NCI-H69 (cell line): ENCODE measurements around the gene CEL.
A peak's percentile ranks its signal among the peaks of the same experiment; 100 is the strongest.

Experiments
- DNase-seq: peaks from one replicate; lab custom pipeline; 2025; lab: John Stamatoyannopoulos, UW

CEL gene

DNA sequence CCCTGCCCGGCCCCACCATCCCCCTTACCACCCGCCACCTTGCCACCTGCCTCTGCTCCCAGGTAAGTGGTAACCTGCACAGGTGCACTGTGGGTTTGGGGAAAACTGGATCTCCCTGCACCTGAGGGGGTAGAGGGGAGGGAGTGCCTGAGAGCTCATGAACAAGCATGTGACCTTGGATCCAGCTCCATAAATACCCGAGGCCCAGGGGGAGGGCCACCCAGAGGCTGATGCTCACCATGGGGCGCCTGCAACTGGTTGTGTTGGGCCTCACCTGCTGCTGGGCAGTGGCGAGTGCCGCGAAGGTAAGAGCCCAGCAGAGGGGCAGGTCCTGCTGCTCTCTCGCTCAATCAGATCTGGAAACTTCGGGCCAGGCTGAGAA, at the start of gene CEL:
TSS of gene CEL (plus strand) at position 218 of the 382 bp plus-strand sequence. CDS start at position 240, 22 bp downstream.
- peak; percentile 60 for DNase-seq

DNA sequence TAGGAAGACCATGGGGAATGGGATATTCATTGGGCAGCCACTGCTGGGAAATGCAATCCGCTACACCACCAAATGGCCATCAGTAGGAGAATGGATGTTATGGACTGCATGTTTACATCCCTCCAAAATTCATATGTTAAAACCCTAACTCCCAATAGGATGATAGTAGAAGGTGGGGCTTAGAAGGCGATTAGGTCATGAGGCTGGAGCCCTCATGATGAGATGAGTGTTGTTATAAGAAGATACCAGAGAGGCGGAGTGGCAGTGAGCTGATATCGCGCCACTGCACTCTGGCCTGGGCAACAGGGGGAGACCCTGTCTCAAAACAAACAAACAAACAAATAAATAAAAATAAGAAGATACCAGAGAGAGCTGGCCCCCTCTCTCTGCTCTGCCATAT, 47.1 kb upstream of the CEL start:
- DNase-seq = no peak

DNA sequence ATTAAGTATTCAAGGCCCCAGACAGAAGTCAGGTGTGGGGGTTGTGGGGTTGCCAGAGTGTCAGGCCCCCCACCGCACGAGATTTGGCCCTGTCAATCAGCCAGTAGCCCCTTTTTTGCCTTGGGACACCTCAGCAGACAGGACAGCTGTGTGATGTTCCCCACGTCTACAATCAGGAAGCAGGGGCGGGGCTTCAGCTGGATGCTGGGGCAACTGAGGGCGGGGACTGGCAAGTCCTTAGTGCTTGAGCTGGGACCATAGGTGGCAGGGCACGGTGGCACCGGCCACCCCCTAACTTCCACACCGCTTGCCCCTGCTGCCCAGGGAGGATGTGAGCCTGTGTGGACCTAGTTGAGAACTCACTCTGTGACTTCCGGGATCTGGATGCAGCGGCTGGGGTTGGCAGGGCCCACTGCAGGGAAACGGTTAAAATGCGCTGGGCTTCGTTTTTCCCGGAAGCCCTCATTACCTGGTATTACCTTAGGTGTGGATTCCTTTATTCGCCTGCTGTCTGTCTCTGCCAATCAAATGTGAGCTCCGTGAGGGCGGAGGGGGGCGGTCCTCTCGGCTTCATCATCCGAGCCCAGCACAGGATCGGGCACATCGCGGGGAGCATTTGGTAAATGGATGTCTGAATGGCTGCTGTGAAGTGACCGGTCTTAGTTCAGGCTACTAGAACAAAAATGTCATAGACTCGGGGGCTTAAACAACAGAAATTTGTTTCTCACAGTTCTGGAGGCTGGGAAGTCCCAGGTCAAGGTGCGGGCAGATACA, 38.5 kb upstream of the CEL start:
- peak; percentile 73 for DNase-seq

DNA sequence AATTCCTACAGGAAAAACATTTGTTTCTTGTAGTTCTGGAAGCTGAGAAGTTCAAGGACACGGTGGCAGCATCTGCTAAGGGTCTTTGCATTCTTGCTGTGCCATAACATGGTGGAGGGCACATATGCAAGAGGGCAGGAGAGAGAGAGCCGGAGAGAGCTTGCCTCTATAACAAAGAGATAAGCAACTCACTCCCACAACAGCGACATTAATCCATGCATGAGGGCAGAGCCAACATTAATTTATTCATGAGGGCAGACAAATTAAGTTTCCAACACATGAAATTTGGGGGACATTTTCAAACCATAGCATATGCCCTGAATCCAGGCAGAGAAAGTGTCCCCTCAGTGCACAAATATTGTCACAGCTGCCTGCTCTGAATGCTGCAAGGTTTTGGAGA, 35.4 kb upstream of the CEL start:
- no peak for DNase-seq

DNA sequence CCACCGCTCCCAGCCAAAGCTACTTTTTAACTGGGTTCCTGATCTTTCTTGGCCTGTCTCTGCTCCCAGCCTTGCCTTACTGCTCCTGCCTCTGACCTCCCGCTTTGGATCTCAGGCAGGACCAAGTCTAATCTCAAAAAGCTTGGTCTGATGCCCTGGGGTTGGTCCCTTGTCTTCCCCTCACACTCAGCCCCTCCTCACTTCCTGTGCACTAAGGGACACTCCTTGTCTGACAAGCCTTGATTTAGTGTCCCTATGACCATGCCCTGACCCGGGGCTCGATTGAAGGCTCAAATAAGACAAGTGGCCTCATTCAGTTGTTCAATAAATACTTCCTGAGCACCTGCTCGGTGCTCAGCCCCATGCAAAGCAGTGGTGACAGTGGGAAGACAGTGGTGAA, 34.6 kb upstream of the CEL start:
- no peak for DNase-seq

DNA sequence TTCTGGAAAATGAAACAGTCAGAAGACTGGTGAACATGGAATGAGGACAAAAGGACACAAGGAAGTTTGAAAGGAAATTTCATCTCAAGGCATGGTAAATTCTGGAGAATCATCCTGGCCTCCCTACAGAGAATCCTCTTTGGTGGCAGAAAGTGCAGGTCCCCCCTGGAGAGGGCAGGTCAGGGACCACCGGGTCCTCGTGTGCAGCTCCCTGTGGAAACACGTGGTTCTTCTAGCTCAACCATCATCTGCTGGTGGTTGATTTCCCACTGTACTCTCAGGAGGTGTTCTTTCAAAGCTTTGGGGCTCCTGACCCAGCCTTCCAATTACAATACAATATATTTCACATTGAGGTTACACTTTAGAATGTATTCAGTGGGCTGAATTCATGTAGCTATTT, 33.6 kb upstream of the CEL start:
- no peak for DNase-seq

DNA sequence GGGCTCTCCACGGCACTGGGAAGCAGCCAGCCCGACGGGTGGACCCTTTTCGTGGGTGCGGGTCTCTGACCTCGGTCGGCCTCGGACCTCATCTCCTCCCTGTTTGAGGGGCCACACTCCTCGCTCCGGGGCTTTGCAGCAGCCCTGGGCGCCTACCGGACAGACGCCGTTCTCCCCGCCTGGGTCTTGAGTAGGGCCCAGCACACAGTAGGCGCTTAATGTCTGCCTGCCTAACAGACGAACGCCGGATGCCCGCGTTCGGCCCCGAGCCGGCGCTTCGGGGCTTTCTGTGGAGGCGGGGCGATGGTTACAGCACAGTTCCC, 31.8 kb upstream of the CEL start:
- no peak for DNase-seq

DNA sequence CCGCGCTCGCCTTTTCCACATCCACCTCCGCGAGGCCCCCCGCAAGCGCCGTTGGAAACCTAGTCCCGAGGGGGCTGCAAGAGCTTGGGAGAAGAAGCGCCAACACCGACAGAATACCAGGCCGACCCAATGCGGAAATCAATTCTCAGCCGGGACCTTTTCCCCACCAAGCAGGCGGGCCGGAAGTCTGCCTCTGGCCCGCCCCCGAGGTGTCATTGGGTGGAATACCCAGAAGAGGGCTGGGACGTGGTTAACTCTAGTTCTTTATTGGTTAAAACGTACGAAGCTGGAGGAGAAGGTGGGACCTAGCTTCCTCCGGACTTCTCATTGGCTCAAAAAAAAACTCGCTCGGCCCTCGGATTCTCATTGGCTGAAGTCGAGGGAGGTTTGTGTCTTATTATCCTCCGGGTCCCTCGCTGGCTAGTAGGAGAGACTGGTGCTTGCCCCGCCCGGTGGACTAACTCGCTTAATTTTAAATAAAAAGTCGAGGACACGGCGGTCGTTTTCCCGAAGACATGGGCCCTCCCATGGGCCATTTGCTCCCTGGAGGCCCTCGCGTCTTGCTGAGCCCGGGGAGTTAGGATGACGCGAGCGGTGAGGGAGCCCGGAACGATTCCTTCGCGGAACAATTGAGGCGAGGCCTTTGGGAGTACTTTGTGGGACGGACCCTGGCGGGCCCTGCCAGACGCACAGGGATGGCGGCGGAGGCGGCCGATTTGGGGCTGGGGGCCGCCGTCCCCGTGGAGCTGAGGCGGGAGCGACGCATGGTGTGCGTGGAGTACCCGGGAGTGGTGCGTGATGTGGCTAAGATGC, 31.3 kb upstream of the CEL start, which contains the start of gene GTF3C5:
TSS of gene GTF3C5 (plus strand) at position 681 of the 813 bp plus-strand sequence. CDS start at position 696, 15 bp downstream.
- peak; percentile 100 for DNase-seq

DNA sequence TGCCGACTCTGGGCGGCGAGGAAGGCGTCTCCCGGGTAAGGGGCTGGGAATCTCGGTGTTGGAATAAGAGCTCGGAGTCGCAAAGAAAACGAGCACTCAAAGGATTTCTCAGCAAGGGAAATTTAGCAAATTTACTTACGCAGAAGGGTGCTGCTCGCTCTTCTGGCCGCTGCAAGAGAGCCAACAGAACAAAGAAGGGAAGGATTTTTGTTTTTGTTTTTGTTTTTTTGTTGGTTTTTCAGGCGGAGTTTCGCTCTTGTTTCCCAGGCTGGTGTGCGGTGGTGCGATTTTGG, 30.7 kb upstream of the CEL start:
- DNase-seq = no peak

DNA sequence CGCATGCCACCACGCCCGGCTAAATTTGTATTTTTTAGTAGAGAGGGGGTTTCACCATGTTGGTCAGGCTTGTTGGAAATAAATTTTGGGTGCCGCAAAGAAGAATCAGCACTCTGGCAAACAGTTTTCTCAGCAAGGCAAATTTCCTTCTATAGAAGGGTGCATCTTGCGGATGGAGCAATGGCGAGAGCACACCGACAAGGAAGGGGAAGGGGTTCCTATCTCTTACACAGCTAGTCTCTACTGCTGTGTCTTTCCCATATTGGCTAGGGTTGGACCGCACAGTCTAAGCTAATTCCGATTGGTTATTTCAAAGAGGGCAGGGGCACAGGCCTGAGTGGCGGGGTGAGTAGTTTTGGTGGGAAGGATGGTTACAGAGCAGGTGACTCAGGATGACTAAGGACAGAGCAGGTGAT, 30.3 kb upstream of the CEL start:
- peak; percentile 7 for DNase-seq

DNA sequence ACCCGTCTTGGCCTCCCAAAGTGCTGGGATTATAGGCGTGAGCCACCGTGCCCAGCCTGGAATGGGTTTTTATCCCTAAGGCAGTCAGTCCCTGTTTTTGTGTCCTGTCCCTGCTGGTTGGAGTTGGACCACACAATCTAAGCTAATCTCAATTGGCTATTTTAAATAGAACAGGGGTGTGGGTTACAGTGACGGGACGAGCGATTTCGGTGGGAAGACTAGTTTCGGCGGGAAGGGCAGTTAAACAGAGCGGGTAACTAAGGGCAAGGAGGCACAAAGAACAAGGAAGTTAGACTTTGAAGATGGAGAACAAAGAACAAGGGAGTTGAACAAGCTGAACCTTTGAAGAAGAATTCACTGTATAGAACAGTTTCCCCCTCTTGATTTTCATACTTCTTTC, 29.6 kb upstream of the CEL start:
- no peak for DNase-seq

DNA sequence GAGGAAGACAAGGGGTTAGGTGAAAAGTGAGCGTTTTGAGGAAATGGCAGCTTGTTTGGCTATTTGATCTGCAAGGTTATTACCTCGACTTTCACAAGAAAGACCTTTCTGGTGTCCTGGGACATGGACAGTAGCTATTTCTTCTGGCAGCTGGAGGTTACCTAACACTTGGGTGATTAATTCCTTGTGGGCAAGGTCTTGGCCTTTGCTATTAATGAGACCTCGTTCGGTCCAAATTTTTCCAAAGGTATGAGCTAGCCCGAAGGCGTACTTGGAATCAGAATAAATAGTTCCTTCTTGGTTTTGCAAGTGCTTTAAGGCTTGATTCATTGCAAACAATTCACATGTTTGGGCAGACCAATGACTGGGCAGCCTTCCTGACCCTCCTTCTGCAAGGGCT, 26.1 kb upstream of the CEL start:
- DNase-seq = no peak

DNA sequence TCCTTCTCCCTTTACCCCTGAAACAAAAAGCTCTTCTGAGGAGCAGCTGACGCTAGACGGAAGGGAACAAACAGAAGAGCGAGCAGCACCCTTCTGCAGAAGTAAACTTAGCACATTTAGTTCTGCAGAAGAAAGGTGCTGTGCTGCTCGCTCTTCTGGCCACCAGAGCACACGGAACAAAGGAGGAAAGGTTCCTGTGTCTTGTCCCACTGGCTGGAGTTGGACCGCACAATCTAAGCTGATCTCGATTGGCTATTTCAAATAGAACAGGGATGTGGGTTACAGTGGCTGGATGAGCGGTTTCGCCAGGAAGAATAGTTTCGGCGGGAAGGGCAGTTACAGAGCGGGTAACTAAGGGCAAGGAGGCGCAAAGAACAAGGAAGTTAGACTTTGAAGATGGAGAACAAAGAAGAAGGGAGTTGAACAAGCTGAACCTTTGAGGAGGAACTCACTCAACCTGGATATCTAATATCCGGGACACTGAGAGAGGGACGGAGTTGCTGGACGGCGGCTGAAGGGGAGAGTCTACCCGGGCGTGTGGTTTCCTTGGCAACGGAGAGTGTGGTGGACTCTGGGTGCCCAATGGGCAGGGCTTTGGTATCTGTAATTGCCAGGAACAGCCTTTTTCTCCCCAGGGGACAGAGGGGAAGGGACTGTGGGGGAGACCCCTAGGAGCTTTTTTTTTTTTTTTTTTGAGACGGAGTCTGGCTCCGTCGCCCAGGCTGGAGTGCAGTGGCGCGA, 23.8 kb upstream of the CEL start:
- DNase-seq = no peak

DNA sequence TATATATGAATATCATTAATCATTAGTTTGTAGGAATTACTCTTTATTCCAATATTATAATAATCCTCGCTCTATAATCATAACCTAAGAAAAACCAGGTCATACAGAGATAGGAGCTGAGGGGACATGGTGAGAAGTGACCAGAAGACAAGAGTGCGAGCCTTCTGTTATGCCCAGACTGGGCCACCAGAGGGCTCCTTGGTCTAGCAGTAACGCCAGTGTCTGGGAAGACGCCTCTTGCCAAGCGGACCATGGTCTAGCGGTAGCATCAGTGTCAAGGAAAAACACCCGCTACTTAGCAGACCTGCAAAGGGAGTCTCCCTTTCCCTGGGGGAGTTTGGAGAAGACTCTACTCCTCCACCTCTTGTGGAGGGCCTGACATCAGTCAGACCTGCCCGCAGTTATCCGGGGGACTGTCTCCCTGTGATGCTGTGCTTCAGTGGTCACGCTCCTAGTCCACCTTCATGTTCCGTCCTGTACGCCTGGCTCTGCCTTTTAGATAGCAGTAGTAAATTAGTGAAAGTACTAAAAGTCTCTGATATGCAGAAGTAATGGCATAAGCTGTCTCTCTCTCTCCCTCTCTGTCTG, 20.8 kb upstream of the CEL start:
- DNase-seq = peak; percentile 51

DNA sequence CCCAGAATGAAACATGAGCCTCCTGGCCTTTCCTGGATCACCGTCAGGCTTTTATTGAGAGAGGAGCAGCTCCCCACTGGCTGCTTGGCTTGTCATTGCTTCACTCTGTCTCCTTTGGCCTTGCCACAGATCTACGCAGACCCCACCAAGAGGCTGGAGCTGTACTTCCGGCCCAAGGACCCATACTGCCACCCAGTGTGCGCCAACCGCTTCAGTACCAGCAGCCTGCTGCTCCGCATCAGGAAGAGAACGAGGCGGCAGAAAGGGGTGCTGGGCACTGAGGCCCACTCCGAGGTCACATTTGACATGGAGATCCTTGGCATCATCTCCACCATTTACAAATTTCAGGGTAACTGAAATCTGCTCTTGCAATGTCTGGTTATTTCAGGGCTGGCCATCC, 19.8 kb upstream of the CEL start:
- no peak for DNase-seq

DNA sequence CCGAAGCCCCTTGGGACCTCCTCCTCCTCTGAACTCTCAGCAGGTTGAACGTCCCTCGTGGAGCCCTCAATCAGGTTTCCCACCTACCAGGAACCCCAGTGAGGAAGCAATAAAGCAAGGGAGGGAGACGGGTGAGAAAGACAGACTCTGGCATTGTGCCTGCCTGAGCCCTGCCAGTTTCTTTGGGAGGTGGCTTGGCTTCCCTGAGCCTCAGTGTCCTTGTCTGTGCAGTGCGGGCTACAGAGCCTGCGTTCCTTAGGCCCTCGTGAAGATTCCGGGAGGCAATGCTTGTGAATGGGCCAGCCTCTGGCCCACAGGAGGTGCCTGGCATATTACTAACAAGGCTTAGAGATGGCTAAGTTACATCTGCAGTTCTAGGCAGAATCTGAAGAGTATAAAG, 19.1 kb upstream of the CEL start:
- DNase-seq = no peak

DNA sequence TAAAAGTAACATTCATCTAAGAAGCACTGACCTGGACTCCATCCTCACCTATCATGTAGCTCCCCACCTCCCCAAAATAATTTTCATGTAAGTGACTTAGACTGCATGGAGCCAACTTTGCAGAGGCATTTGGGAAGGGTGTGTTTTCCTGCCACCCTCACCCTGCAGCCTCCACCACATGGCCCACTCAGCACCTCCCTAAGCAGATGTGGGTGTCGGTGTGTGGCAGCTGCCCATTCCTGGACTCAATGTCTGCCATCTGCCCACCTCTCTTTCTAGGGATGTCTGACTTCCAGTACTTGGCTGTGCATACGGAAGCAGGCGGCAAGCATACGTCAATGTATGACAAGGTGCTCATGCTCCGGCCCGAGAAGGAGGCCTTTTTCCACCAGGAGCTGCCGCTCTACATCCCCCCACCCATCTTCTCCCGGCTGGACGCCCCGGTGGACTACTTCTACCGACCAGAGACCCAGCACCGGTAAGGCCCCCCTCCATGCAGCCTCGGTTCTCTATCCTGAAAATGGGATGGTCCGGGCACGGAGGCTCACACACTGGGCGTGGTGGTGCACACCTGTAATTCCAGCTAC, 18.2 kb upstream of the CEL start:
- no peak for DNase-seq

DNA sequence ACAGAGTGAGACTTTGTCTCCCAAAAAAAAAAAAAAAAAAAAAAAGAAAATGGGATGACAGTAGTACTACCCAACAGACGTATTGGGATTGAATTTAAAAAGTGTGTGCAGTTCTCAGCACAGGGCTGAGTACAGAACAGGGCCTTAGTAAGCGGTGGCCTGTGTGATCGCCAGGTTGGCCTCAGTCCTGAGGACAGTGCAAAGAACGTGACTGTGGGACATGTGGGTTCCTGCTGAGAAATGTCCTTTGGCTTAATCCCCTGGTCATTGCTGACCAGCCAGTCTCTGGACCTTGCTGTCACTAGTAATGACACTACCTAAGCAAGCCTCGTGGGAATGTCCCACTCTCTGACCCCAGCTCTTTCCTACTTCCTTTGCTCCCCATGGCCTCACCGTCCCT, 17.7 kb upstream of the CEL start:
- no peak for DNase-seq

DNA sequence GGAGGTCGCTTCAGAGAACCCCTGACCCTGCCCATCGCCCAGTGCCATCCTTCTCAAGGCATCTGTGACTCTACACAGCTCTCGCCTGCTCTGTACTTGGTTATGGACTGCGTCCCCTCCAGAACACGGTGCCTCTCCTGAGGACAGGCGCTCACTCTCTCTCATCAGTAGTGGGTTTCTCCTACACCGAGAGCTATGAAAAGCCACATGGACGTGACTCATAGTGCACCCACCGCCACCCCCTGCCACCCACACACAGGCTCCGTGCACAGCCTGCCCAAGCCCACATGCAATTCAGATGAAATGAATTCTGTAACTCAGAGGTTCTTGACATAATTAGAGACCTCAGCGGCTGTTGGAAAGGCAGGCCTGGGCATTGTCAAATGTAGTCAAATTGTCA, 17.1 kb upstream of the CEL start:
- DNase-seq = no peak

DNA sequence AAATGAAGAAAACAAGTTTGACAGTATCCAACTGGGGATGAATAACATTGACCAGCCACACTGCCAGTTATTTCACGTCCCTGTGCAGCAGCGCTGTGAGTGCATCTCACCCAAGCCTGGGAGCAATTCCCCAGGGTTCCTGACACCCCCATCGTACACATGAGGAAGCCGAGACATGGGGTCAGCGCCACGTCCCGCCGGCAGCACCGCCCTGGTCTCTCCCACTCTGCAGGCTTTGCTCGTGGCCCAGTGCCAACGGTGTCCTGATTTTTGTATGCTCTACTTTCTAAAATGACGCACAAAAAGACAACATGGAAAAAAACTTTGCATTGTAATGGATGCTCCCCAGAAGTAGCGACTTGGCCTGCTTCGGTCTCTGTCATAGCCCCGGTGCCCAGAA, 16.6 kb upstream of the CEL start:
- no peak for DNase-seq

DNA sequence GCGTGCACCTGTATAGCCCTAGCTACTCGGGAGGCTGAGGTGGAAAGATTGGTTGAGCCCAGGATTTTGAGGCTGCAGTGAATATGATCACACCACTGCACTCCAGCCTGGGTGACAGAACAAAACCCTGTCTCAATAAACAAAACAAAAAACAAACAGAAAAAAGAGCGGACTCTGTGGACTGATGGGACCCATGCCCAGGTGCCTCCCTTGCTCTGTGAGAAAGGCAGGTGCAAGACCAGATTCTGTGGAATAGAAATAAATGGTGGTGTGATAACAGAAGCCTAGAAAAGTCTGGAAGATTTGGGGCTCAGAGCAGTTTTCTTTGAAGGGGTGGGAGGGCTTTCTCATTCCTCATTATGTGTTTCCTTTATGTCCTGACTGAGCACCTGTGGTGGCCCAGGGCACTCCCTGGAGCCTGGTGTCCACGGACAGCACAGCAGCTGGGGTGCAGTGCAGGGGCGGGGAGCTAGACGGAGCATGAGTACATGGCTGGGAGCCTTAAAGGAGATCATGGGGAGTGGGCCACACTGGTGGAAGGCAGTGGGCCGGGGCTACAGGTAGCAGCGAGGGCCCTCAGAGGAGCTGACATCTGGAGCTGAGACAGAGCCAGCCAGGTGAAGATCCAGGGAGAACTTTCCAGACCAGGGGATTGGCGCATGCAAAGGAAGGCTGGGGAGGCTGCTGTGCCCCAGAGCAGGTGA, 15.4 kb upstream of the CEL start:
- DNase-seq = no peak

DNA sequence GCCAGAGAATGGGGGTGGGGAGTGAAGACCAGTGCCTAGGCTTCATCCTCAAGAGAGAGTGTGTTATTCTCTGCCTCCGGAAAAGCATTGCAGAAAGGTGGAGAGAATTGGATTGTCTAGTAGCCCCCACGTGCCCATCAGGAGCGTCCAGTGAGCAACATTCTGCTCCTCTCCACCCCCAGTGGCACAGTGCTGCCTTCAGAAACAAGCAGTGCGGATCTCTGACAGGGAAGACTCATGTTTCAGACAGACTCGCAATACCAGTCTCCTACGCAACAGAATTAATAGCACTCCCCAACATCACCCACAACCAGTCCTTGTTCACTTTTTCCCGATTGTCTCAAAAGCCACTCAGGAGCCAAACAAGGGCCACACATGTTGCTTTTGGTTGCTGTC, 14.9 kb upstream of the CEL start:
- no peak for DNase-seq
